Peyer's patch (tissue), 4 donors: ENCODE results near the gene SERPINA6. TPM values are rescaled to one million over a fixed set of nuclear protein-coding genes. Genes with fewer than 3 reads are reported as not detected.

ENCODE experiments used
- DNase-seq, 3 donors: peaks; one replicate each; pipeline ENCODE4 v3.0.0-alpha.2; 2017 to 2019
- H3K27ac ChIP-seq, 4 donors: fragments of 200-600 bp; sonication (generic); one replicate each; pipeline ENCODE4 v1.5.1; 2016 to 2019
- H3K27me3 ChIP-seq, 2 donors: fragments of 200-600 bp; sonication (generic); one replicate each; pipeline ENCODE4 v1.5.1; 2019
- H3K36me3 ChIP-seq, 3 donors: fragments of 200-600 bp; sonication (generic); one replicate each; pipeline ENCODE4 v1.5.1; 2016 to 2019
- H3K4me1 ChIP-seq, 4 donors: fragments of 200-600 bp; sonication (generic); one replicate each; pipeline ENCODE4 v1.5.1; 2016 to 2019
- H3K4me3 ChIP-seq, 4 donors: fragments of 200-600 bp; sonication (generic); 1 replicate in 3 of 4; 2 replicates in 1 of 4; pipeline ENCODE4 v1.5.1; 2016 to 2019; ENCODE audit warnings: mild to moderate bottlenecking in 1 of 4
- H3K9me3 ChIP-seq, 4 donors: fragments of 200-600 bp; sonication (generic); one replicate each; pipeline ENCODE4 v1.5.1; 2016 to 2019; ENCODE audit warnings: mild to moderate bottlenecking in 1 of 4
- POLR2A ChIP-seq, 2 donors: fragments of 450-650 bp; IDR thresholded peaks; one replicate each; pipeline ENCODE4 v1.5.1; 2017; ENCODE audit warnings: antibody characterized with exemption in 2 of 2, mild to moderate bottlenecking in 2 of 2, moderate library complexity in 2 of 2
- total RNA-seq, 4 donors: library from RNA; depleted of rRNA; stranded (reverse); fragments of >200 nt; gene quantifications; one replicate each; pipeline ENCODE4 v1.1.0, GENCODE V29; 2016
- TF ChIP-seq, protein P1 (sequence below), 6 experiments: fragments of 450-650 bp in 4 of 6; fragments of 200-600 bp in 2 of 6; sonication (generic) in 1 of 6; IDR thresholded peaks; one replicate each; pipeline ENCODE4 v1.5.1; 2017 to 2019; ENCODE audit warnings: antibody characterized with exemption in 6 of 6, mild to moderate bottlenecking in 3 of 6, moderate library complexity in 1 of 6

Gene SERPINA6
- total RNA-seq, 4 donors from 2014 or later = not detected

DNA sequence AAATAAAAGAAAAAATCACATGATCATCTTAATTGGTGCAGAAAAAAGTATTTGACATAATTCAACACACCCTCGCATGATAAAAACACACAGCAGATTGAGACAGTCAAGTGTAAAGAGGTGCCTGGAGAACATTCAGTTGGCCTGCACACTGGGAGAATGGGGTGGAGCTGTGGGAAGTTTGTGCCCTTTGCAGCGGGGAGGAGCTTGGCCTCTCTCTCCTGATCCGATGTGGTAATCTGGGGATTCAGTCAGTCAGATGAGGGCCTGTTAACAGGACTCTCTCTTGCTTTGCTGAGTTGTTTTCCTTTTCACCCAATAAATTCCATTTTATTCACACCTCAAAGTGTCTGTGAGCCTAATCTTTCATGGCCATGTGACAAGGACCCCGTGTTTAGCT lies 5.9 kb downstream of the SERPINA6 start:
- Histone ChIP-seq H3K36me3 (no peaks in the 10 kb centered on the region), H3K4me1 (no peaks in the 10 kb centered on the region), H3K4me3 (no peak overlapping the region), H3K9me3 (no peaks in the 10 kb centered on the region), H3K27me3 (no peaks in the 10 kb centered on the region), H3K27ac (no peak overlapping the region)
- peak in 2 of 3 donors; percentile 65 to 74 for DNase-seq
- TF ChIP-seq, protein P1, sequence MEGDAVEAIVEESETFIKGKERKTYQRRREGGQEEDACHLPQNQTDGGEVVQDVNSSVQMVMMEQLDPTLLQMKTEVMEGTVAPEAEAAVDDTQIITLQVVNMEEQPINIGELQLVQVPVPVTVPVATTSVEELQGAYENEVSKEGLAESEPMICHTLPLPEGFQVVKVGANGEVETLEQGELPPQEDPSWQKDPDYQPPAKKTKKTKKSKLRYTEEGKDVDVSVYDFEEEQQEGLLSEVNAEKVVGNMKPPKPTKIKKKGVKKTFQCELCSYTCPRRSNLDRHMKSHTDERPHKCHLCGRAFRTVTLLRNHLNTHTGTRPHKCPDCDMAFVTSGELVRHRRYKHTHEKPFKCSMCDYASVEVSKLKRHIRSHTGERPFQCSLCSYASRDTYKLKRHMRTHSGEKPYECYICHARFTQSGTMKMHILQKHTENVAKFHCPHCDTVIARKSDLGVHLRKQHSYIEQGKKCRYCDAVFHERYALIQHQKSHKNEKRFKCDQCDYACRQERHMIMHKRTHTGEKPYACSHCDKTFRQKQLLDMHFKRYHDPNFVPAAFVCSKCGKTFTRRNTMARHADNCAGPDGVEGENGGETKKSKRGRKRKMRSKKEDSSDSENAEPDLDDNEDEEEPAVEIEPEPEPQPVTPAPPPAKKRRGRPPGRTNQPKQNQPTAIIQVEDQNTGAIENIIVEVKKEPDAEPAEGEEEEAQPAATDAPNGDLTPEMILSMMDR (IDR thresholded peaks at IDR 0.05) = no peak
- peak in 1 of 2 donors; percentile 22 for TF ChIP-seq POLR2A (IDR thresholded peaks at IDR 0.05)

DNA sequence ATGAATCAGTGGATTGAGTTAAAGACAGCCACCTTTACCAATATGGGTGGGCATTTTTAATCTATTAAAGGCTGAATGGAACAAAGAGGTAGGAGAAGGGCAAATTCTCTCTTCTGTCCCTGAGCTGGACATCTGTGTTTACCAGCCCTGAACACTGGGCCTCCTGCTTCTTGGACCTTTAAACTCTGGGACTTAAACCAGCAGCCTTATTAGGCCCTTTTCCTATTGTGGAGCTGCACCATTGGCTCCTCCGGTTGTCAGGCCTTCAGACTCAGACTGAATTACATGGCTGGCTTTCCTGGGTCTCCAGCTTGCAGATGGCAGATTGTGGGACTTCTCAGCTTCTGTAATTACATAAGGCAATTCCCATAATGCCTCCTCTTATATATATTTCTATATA lies 6.4 kb downstream of the SERPINA6 start:
- Histone ChIP-seq H3K27me3 (no peaks in the 10 kb centered on the region), H3K9me3 (no peaks in the 10 kb centered on the region), H3K4me3 (no peak overlapping the region), H3K27ac (no peak overlapping the region), H3K4me1 (no peaks in the 10 kb centered on the region), H3K36me3 (no peaks in the 10 kb centered on the region)
- no peak for DNase-seq
- no peak for TF ChIP-seq POLR2A (IDR thresholded peaks at IDR 0.05)
- TF ChIP-seq, protein P1 (IDR thresholded peaks at IDR 0.05) = no peak

DNA sequence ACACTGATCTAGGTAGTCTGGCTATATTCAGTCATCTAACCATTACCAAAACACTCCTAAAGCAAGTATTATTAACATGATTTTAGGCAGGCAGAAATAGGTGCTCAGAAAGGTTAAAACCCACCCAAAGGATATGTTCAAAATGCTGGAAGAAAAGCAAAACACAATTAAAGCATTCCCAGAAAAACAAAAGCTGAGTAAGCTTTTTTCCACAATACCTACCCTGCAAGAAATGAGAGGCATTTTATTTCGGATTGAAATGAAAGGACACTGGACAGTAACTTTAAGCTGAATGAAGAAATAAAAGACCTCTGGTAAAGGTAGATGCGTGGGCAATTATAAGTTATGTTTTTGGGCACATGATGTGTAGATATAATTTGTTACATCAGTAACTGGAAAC lies 8.2 kb downstream of the SERPINA6 start:
- Histone ChIP-seq H3K27ac (no peak overlapping the region), H3K4me3 (no peak overlapping the region), H3K9me3 (no peaks in the 10 kb centered on the region), H3K4me1 (no peaks in the 10 kb centered on the region), H3K36me3 (no peaks in the 10 kb centered on the region), H3K27me3 (no peaks in the 10 kb centered on the region)
- TF ChIP-seq, protein P1 (IDR thresholded peaks at IDR 0.05) = no peak
- TF ChIP-seq POLR2A (IDR thresholded peaks at IDR 0.05) = no peak
- no peak for DNase-seq

DNA sequence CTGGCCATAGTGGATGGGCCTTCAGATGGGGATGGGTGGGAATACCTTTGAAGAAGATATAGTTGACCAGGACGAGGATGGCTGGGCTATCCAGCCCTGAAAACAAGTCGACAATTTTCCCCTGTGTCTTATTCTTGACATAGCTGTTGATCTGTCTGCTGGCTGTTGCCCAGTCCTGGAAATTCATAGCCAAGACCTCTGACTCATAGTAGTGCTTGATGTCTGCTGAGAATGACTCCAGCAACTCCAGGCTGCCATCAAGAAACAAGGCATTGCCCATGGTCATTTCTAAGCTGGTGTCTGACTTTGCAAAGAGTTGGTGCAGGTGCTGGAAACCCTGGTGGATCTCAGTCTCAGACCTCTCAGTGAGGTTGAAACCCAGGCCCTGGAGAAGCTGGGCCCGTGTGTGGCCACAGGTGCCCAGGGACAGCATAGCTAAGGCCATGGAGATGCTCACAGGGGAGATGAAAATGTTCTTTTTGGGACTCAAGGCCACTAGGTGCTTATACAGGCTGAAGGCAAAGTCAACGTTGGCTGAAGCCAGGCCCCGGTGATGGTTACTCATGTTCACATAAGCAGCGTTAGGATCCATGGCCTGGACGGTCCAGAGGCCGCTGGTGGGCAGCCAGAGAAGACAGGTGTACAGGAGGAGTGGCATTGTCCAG lies 9.0 kb downstream of the SERPINA6 start:
- TF ChIP-seq, protein P1 (IDR thresholded peaks at IDR 0.05) = no peak
- TF ChIP-seq POLR2A (IDR thresholded peaks at IDR 0.05) = no peak
- Histone ChIP-seq H3K9me3 (no peaks in the 10 kb centered on the region), H3K27ac (no peak overlapping the region), H3K4me1 (no peaks in the 10 kb centered on the region), H3K4me3 (no peak overlapping the region), H3K36me3 (no peaks in the 10 kb centered on the region), H3K27me3 (no peaks in the 10 kb centered on the region)
- DNase-seq = no peak

DNA sequence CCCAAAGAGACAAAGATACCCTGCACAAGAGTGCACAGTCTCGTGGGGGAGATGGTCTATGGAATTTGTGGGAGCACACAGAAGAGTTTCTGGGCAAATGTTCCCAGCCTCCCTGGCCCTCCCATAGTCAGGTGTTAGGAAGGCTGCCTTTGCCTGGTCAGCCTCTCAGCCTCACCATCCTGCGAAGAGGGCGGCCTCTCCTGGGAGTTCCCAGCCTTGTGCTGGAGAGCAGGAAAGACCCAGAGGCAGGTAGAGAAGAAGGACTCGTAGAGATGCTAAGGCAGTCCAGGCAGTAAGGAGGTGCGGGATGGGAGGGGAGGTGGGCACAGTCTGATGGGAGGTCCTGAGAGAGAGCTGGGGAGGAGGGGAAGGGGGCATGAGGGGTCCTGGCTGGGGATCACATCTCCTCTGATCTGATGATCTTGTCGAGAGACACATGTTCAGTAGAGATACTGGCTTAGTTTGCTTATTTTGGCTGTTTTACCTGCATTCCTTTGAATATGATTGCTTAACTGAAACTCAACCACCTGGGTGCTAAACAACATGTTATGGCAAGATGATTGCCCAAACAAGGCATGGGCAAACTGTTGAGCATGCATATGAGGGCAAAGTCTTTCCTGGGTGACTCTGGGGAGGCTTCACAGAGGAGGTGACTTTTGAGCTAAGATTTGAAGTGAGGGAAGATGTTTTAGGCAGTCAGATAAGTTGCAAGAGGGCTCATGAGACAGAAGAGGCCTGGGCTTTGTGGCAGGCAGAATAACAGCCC lies 10.5 kb downstream of the SERPINA6 start:
- no peaks in the 10 kb centered on the region for H3K27me3 ChIP-seq
- no peaks in the 10 kb centered on the region for H3K36me3 ChIP-seq
- DNase-seq = no peak

More for the DNA sequence above, 10.5 kb downstream of the SERPINA6 start:
- no peaks in the 10 kb centered on the region for H3K9me3 ChIP-seq
- H3K4me1 ChIP-seq = no peaks in the 10 kb centered on the region
- H3K27ac ChIP-seq = no peak overlapping the region
- no peak overlapping the region for H3K4me3 ChIP-seq
- TF ChIP-seq, protein P1 (IDR thresholded peaks at IDR 0.05) = no peak
- TF ChIP-seq POLR2A (IDR thresholded peaks at IDR 0.05) = no peak
